GM23338 (cell line): ENCODE results near the gene ARID3B. TPM values are rescaled to one million over a fixed set of nuclear protein-coding genes. Genes with fewer than 3 reads are reported as not detected.

Experiments
- ATAC-seq: fragments of 200-7000 bp; cut with Tn5 transposase; 3 replicates; pipeline ENCODE4 v1.9.1; 2020
- DNase-seq: peaks from one replicate; pipeline ENCODE4 v3.0.0-alpha.2; 2015; ENCODE audit warnings: low spot score
- H2AFZ ChIP-seq: fragments of 200-600 bp; sonication (generic); 2 replicates; pipeline ENCODE4 v1.8.0; 2016; ENCODE audit warnings: antibody characterized with exemption, mild to moderate bottlenecking, moderate library complexity
- H3F3A ChIP-seq: fragments of 200-600 bp; sonication (generic); replicated peaks from 2 replicates; pipeline ENCODE4 v1.8.0; 2017; ENCODE audit warnings: antibody characterized with exemption, mixed run types, low read depth
- H3K27ac ChIP-seq: fragments of 200-600 bp; sonication (generic); 2 replicates; pipeline ENCODE4 v1.6.1; 2016; ENCODE audit warnings: low read depth
- H3K27me3 ChIP-seq: fragments of 200-600 bp; sonication (generic); 2 replicates; pipeline ENCODE4 v1.8.0; 2016; ENCODE audit warnings: mild to moderate bottlenecking, mixed run types, moderate library complexity; ENCODE audit not compliant: insufficient read depth
- H3K36me3 ChIP-seq: fragments of 200-600 bp; sonication (generic); 2 replicates; pipeline ENCODE4 v1.8.0; 2016; ENCODE audit warnings: mild to moderate bottlenecking; ENCODE audit not compliant: insufficient read depth
- H3K4me1 ChIP-seq: fragments of 200-600 bp; sonication (generic); 2 replicates; pipeline ENCODE4 v1.8.0; 2016; ENCODE audit warnings: mild to moderate bottlenecking, moderate library complexity; ENCODE audit not compliant: insufficient read depth
- H3K4me2 ChIP-seq: fragments of 200-600 bp; sonication (generic); 2 replicates; pipeline ENCODE4 v1.7.1; 2017; ENCODE audit warnings: mixed run types
- H3K4me3 ChIP-seq: fragments of 200-600 bp; sonication (generic); 2 replicates; pipeline ENCODE4 v1.6.1; 2016; ENCODE audit warnings: mixed run types
- H3K79me2 ChIP-seq: fragments of 200-600 bp; sonication (generic); replicated peaks from 2 replicates; pipeline ENCODE4 v1.8.0; 2017; ENCODE audit warnings: mild to moderate bottlenecking; ENCODE audit not compliant: insufficient read depth
- H3K9me2 ChIP-seq: fragments of 200-600 bp; sonication (generic); 2 replicates; pipeline ENCODE4 v1.8.0; 2017; ENCODE audit not compliant: insufficient read depth
- H4K20me1 ChIP-seq: fragments of 200-600 bp; sonication (generic); replicated peaks from 2 replicates; pipeline ENCODE4 v1.8.0; 2017; ENCODE audit warnings: mild to moderate bottlenecking; ENCODE audit not compliant: insufficient read depth
- H3K27ac Mint-ChIP-seq: 2 replicates; pipeline ENCODE4 v1.8.0; 2020; ENCODE audit warnings: inconsistent platforms, mild to moderate bottlenecking, moderate library complexity, mixed read lengths
- H3K27me3 Mint-ChIP-seq: 3 replicates; pipeline ENCODE4 v1.8.0; 2022; ENCODE audit warnings: low read depth, mild to moderate bottlenecking, moderate library complexity, mixed read lengths, inconsistent platforms; ENCODE audit not compliant: insufficient read depth, poor library complexity
- H3K36me3 Mint-ChIP-seq: 3 replicates; pipeline ENCODE4 v1.8.0; 2021; ENCODE audit warnings: low read depth, mild to moderate bottlenecking, inconsistent platforms, moderate library complexity, mixed read lengths
- H3K4me1 Mint-ChIP-seq: 3 replicates; pipeline ENCODE4 v1.8.0; 2020; ENCODE audit warnings: mild to moderate bottlenecking, inconsistent platforms, mixed read lengths
- H3K4me3 Mint-ChIP-seq: 3 replicates; pipeline ENCODE4 v1.8.0; 2021; ENCODE audit warnings: moderate library complexity, mild to moderate bottlenecking, inconsistent platforms, mixed read lengths
- H3K9me3 Mint-ChIP-seq: 3 replicates; pipeline ENCODE4 v1.8.0; 2020; ENCODE audit warnings: moderate library complexity, mild to moderate bottlenecking, inconsistent platforms, mixed read lengths
- CREB1 ChIP-seq: fragments of 250-450 bp; sonication (Bioruptor Pico); IDR thresholded peaks from 2 replicates; pipeline ENCODE4 v1.5.0; 2020; ENCODE audit warnings: low read depth, mild to moderate bottlenecking, moderate library complexity
- CTCF ChIP-seq, 2 experiments: fragments of 200-600 bp in 1 of 2; sonication (generic) in 1 of 2; conservative IDR thresholded peaks; 2 replicates each; pipeline versions ENCODE4 v1.5.1 to v1.6.1; 2016 to 2017; ENCODE audit warnings: antibody characterized with exemption in 2 of 2, low read depth in 2 of 2, mild to moderate bottlenecking in 2 of 2, moderate library complexity in 1 of 2
- ETS1 ChIP-seq: IDR thresholded peaks from 2 replicates; pipeline ENCODE4 v1.6.1; 2016; ENCODE audit warnings: antibody characterized with exemption
- EZH2 ChIP-seq: fragments of 200-600 bp; sonication (generic); IDR thresholded peaks from one replicate; pipeline ENCODE4 v1.8.0; 2017; ENCODE audit warnings: antibody characterized with exemption, mild to moderate bottlenecking, low read depth; ENCODE audit not compliant: unreplicated experiment
- EZH2phosphoT487 ChIP-seq: fragments of 200-600 bp; sonication (generic); IDR thresholded peaks from one replicate; pipeline ENCODE4 v1.8.1; 2018; ENCODE audit warnings: antibody characterized with exemption; ENCODE audit not compliant: unreplicated experiment
- JUNB ChIP-seq: IDR thresholded peaks from one replicate; pipeline ENCODE4 v1.6.1; 2016; ENCODE audit warnings: antibody characterized with exemption; ENCODE audit not compliant: unreplicated experiment
- NANOG ChIP-seq: IDR thresholded peaks from 2 replicates; pipeline ENCODE4 v1.6.1; 2016; ENCODE audit warnings: antibody characterized with exemption, borderline replicate concordance
- POLR2AphosphoS5 ChIP-seq: IDR thresholded peaks from 2 replicates; pipeline ENCODE4 v1.6.1; 2016; ENCODE audit warnings: antibody characterized with exemption, low read depth
- REST ChIP-seq: IDR thresholded peaks from one replicate; pipeline ENCODE4 v1.6.1; 2018; ENCODE audit warnings: antibody characterized with exemption; ENCODE audit not compliant: unreplicated experiment
- STAT1 ChIP-seq: IDR thresholded peaks from one replicate; pipeline ENCODE4 v1.6.1; 2016; ENCODE audit warnings: antibody characterized with exemption; ENCODE audit not compliant: unreplicated experiment
- ZNF114 ChIP-seq: fragments of 250-450 bp; sonication (Bioruptor Pico); IDR thresholded peaks from 2 replicates; pipeline ENCODE4 v1.5.0; 2020; ENCODE audit warnings: mild to moderate bottlenecking, moderate library complexity
- ZNF331 ChIP-seq: fragments of 250-450 bp; sonication (Bioruptor Pico); IDR thresholded peaks from 2 replicates; pipeline ENCODE4 v1.5.0; 2020; ENCODE audit warnings: low read depth, mild to moderate bottlenecking, moderate library complexity
- polyA plus RNA-seq: library from polyadenylated mRNA; unstranded; fragments of >200 nt; fragmentation: Nextera tagmentation; extraction: Ambion mirVana; gene quantifications from 2 replicates; pipeline ENCODE4 v1.2.1, GENCODE V29; 2016
- total RNA-seq: library from RNA; depleted of rRNA; stranded (reverse); fragments of >200 nt; shearing (Covaris generic); gene quantifications from 2 replicates; pipeline ENCODE4 v1.2.3, GENCODE V29; 2014
- TF ChIP-seq, protein P1 (sequence below): fragments of 250-450 bp; sonication (Bioruptor Pico); IDR thresholded peaks from 2 replicates; pipeline ENCODE4 v1.5.0; 2020; ENCODE audit warnings: mild to moderate bottlenecking, moderate library complexity

ARID3B gene
- total and polyA plus RNA-seq, 2 experiments from 2014 or later: 65.5 to 147 TPM

- Histone ChIP-seq H3K4me2 (no peak overlapping the region), H3F3A (peaks cover 10% of the 10 kb centered on the region; the same call in 1 of the 2 replicates), H3K79me2 (peaks cover 100% of the 10 kb centered on the region), H2AFZ (no peak overlapping the region), H3K9me2 (no peaks in the 10 kb centered on the region), H3K27me3 (no peaks in the 10 kb centered on the region), H3K4me3 (no peak overlapping the region), H3K36me3 (peaks cover 21% of the 10 kb centered on the region), H4K20me1 (peaks cover 82% of the 10 kb centered on the region), H3K4me1 (0 out of 2 replicates have a peak, but pooled peaks cover 7% of the 10 kb centered on the region), H3K27ac (no peak overlapping the region; the same call in 1 of the 2 replicates)
- Mint-ChIP-seq H3K27ac (peak overlapping the region; percentile 54; the same call in 1 of the 2 replicates), H3K4me1 (peaks cover 26% of the 10 kb centered on the region), H3K36me3 (peaks cover 53% of the 10 kb centered on the region), H3K27me3 (peaks cover 1% of the 10 kb centered on the region), H3K9me3 (no peaks in the 10 kb centered on the region), H3K4me3 (no peak overlapping the region)
- TF ChIP-seq EZH2phosphoT487 (no peak), NANOG (no peak), STAT1 (no peak), ZNF114 (CRISPR knock-in tag) (no peak), CREB1 (CRISPR knock-in tag) (no peak), ETS1 (no peak), EZH2 (no peak), REST (no peak), CTCF (conservative IDR thresholded peaks at IDR 0.05; ENCODE audit: low read depth in 2 of 2) (no peak), POLR2AphosphoS5 (no peak), ZNF331 (CRISPR knock-in tag) (no peak), JUNB (no peak)
- TF ChIP-seq, protein P1, sequence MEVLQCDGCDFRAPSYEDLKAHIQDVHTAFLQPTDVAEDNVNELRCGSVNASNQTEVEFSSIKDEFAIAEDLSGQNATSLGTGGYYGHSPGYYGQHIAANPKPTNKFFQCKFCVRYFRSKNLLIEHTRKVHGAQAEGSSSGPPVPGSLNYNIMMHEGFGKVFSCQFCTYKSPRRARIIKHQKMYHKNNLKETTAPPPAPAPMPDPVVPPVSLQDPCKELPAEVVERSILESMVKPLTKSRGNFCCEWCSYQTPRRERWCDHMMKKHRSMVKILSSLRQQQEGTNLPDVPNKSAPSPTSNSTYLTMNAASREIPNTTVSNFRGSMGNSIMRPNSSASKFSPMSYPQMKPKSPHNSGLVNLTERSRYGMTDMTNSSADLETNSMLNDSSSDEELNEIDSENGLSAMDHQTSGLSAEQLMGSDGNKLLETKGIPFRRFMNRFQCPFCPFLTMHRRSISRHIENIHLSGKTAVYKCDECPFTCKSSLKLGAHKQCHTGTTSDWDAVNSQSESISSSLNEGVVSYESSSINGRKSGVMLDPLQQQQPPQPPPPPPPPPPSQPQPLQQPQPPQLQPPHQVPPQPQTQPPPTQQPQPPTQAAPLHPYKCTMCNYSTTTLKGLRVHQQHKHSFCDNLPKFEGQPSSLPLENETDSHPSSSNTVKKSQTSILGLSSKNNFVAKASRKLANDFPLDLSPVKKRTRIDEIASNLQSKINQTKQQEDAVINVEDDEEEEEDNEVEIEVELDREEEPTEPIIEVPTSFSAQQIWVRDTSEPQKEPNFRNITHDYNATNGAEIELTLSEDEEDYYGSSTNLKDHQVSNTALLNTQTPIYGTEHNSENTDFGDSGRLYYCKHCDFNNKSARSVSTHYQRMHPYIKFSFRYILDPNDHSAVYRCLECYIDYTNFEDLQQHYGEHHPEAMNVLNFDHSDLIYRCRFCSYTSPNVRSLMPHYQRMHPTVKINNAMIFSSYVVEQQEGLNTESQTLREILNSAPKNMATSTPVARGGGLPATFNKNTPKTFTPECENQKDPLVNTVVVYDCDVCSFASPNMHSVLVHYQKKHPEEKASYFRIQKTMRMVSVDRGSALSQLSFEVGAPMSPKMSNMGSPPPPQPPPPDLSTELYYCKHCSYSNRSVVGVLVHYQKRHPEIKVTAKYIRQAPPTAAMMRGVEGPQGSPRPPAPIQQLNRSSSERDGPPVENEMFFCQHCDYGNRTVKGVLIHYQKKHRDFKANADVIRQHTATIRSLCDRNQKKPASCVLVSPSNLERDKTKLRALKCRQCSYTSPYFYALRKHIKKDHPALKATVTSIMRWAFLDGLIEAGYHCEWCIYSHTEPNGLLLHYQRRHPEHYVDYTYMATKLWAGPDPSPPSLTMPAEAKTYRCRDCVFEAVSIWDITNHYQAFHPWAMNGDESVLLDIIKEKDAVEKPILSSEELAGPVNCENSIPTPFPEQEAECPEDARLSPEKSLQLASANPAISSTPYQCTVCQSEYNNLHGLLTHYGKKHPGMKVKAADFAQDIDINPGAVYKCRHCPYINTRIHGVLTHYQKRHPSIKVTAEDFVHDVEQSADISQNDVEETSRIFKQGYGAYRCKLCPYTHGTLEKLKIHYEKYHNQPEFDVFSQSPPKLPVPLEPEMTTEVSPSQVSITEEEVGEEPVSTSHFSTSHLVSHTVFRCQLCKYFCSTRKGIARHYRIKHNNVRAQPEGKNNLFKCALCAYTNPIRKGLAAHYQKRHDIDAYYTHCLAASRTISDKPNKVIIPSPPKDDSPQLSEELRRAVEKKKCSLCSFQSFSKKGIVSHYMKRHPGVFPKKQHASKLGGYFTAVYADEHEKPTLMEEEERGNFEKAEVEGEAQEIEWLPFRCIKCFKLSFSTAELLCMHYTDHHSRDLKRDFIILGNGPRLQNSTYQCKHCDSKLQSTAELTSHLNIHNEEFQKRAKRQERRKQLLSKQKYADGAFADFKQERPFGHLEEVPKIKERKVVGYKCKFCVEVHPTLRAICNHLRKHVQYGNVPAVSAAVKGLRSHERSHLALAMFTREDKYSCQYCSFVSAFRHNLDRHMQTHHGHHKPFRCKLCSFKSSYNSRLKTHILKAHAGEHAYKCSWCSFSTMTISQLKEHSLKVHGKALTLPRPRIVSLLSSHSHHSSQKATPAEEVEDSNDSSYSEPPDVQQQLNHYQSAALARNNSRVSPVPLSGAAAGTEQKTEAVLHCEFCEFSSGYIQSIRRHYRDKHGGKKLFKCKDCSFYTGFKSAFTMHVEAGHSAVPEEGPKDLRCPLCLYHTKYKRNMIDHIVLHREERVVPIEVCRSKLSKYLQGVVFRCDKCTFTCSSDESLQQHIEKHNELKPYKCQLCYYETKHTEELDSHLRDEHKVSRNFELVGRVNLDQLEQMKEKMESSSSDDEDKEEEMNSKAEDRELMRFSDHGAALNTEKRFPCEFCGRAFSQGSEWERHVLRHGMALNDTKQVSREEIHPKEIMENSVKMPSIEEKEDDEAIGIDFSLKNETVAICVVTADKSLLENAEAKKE (CRISPR knock-in tag): no peak
- ATAC-seq (no peak), DNase-seq (no peak)
These were observed 22.4 kb downstream of the ARID3B start for GRCh38 chr15:74563442-74563841.
